Smooth muscle cell (in vitro differentiated cells): ENCODE data around the gene FNBP1. TPM values are rescaled to one million over a fixed set of nuclear protein-coding genes. Genes with fewer than 3 reads are reported as not detected.
"Not testable (repeated sequence)": the region's sequence is repeated elsewhere in the genome, so short reads cannot be mapped to it uniquely, and the experiment has no call there.

Experiments
- DNase-seq: peaks from one replicate; lab custom pipeline; 2025; ENCODE audit not compliant: unreplicated experiment; lab: John Stamatoyannopoulos, UW
- H2AFZ ChIP-seq: fragments of 200-600 bp; sonication (generic); 2 replicates; pipeline ENCODE4 v1.6.0; 2016; ENCODE audit warnings: antibody characterized with exemption, low read depth, mild to moderate bottlenecking
- H3F3A ChIP-seq: fragments of 200-600 bp; sonication (generic); 2 replicates; pipeline ENCODE4 v1.6.0; 2017; ENCODE audit warnings: antibody characterized with exemption, low read depth
- H3K27ac ChIP-seq: fragments of 200-600 bp; sonication (generic); 2 replicates; pipeline ENCODE4 v1.5.1; 2016; ENCODE audit warnings: low read depth, mild to moderate bottlenecking
- H3K27me3 ChIP-seq: fragments of 200-600 bp; sonication (generic); 2 replicates; pipeline ENCODE4 v1.6.1; 2016; ENCODE audit warnings: low read depth, mild to moderate bottlenecking
- H3K36me3 ChIP-seq: fragments of 200-600 bp; sonication (generic); 2 replicates; pipeline ENCODE4 v1.5.1; 2016; ENCODE audit warnings: low read depth
- H3K4me1 ChIP-seq: fragments of 200-600 bp; sonication (generic); 2 replicates; pipeline ENCODE4 v1.5.1; 2016; ENCODE audit warnings: low read depth
- H3K4me2 ChIP-seq: fragments of 200-600 bp; sonication (generic); 2 replicates; pipeline ENCODE4 v1.6.0; 2016; ENCODE audit warnings: mild to moderate bottlenecking
- H3K4me3 ChIP-seq: fragments of 200-600 bp; sonication (generic); 2 replicates; pipeline ENCODE4 v1.5.1; 2016; ENCODE audit warnings: mild to moderate bottlenecking
- H3K79me2 ChIP-seq: fragments of 200-600 bp; sonication (generic); 2 replicates; pipeline ENCODE4 v1.6.0; 2016; ENCODE audit warnings: low read depth, mild to moderate bottlenecking
- H3K9ac ChIP-seq: fragments of 200-600 bp; sonication (generic); 2 replicates; pipeline ENCODE4 v1.6.0; 2016; ENCODE audit warnings: low read depth
- H3K9me3 ChIP-seq: fragments of 200-600 bp; sonication (generic); replicated peaks from 2 replicates; pipeline ENCODE4 v1.5.1; 2016; ENCODE audit warnings: low read depth
- H4K20me1 ChIP-seq: fragments of 200-600 bp; sonication (generic); 2 replicates; pipeline ENCODE4 v1.6.0; 2016; ENCODE audit warnings: low read depth
- WGBS: methylation state at CpG from one replicate; pipeline ENCODE4 v1.1.7; 2016; ENCODE audit warnings: low lambda C conversion rate; 5-methylcytosine and 5-hydroxymethylcytosine counted together
- polyA plus RNA-seq: library from polyadenylated mRNA; unstranded; fragments of >200 nt; fragmentation: Nextera tagmentation; extraction: Ambion mirVana; gene quantifications from 2 replicates; pipeline ENCODE4 v1.2.1, GENCODE V29; 2016
- total RNA-seq: library from RNA; depleted of rRNA; stranded (reverse); fragments of >200 nt; gene quantifications from 2 replicates; pipeline ENCODE4 v1.2.3, GENCODE V29; 2014
- TF ChIP-seq, protein P1 (sequence below): fragments of 200-600 bp; sonication (generic); IDR thresholded peaks from 2 replicates; pipeline ENCODE4 v1.5.1; 2017; ENCODE audit warnings: borderline replicate concordance, mild to moderate bottlenecking, antibody characterized with exemption; ENCODE audit not compliant: insufficient read depth, poor library complexity, severe bottlenecking

Gene FNBP1
- total and polyA plus RNA-seq, 2 experiments from 2014 or later: 17.1 to 17.2 TPM

GRCh38 chr9:129994882-129995281 is 48.1 kb downstream of the FNBP1 start:
- Histone ChIP-seq H3K9me3 (no peaks in the 10 kb centered on the region), H3K4me3 (no peak overlapping the region), H3K27me3 (no peaks in the 10 kb centered on the region), H3K36me3 (no peaks in the 10 kb centered on the region), H3K79me2 (peaks cover 28% of the 10 kb centered on the region), H3F3A (peaks cover 32% of the 10 kb centered on the region), H2AFZ (no peak overlapping the region), H4K20me1 (no peaks in the 10 kb centered on the region), H3K27ac (peak overlapping the region; percentile 93), H3K9ac (no peak overlapping the region), H3K4me1 (peaks cover 3% of the 10 kb centered on the region), H3K4me2 (no peak overlapping the region)
- DNase-seq: no peak
- TF ChIP-seq, protein P1, sequence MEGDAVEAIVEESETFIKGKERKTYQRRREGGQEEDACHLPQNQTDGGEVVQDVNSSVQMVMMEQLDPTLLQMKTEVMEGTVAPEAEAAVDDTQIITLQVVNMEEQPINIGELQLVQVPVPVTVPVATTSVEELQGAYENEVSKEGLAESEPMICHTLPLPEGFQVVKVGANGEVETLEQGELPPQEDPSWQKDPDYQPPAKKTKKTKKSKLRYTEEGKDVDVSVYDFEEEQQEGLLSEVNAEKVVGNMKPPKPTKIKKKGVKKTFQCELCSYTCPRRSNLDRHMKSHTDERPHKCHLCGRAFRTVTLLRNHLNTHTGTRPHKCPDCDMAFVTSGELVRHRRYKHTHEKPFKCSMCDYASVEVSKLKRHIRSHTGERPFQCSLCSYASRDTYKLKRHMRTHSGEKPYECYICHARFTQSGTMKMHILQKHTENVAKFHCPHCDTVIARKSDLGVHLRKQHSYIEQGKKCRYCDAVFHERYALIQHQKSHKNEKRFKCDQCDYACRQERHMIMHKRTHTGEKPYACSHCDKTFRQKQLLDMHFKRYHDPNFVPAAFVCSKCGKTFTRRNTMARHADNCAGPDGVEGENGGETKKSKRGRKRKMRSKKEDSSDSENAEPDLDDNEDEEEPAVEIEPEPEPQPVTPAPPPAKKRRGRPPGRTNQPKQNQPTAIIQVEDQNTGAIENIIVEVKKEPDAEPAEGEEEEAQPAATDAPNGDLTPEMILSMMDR: no peak
- WGBS: 90% methylated on average over 3 of the region's 3 CpGs

DNA sequence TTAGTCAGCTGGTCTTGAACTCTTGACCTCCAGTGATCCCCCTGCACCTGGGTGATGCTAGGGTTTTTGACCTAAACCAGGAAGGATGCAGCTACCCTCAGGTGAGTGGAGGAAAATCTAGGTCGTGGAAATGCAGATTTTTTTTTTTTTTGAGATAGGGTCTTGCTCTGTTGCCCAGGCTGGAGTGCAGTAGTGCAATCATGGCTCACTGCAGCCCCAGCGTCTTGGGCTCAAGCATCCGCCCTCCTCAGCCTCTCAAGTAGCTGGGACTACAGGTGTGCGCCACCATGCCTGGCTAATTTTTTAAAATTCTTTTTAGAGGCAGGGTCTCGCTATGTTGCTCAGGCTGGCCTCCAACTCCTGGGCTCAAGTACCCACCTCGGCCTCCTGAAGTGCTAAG is 51.9 kb downstream of the FNBP1 start:
- not testable (repeated sequence) for H3K4me2 ChIP-seq, DNase-seq, H3K27me3 ChIP-seq, H3K36me3 ChIP-seq, H3K4me3 ChIP-seq, H2AFZ ChIP-seq, H3K9me3 ChIP-seq, H4K20me1 ChIP-seq, H3K4me1 ChIP-seq, H3K9ac ChIP-seq
- Histone ChIP-seq H3K79me2 (peaks cover 32% of the 10 kb centered on the region), H3K27ac (peak overlapping the region; percentile 93), H3F3A (peaks cover 36% of the 10 kb centered on the region)
- WGBS: 98% methylated on average over 6 of the region's 6 CpGs

DNA sequence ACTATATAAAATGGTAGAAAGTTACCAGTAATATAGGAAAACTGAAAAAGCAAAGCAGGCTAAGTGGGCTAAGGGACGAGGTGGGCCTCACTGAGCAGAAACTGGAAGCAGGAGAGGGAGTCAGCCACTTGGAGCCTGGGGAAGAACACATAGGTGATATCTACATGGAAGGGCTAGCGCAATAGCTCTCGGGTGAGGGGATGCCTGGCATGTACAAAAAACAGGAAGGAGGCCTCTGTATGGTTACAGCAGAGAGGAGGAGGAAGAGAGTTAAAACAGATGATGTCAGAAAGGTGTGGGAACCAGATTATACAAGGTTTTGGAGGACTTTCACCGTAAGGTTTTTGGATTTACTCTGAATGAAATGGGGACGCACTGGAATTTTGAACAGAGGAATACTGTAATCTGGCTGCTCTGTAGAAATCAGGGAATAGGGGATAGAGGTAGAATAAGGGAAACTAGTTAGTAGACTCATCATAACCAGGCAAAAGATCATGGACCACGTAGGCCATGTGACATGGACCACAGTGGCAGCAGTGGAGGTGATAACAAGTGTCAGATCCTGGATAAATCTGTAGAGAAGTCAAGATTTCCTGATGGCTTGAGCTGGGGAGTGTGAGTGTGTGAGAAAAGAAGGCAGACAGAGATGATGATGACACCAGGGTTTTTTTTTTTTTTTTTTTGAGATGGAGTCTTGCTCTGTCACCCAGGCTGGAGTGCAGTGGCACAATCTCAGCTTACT is 52.5 kb downstream of the FNBP1 start:
- Histone ChIP-seq H3F3A (peaks cover 32% of the 10 kb centered on the region), H3K36me3 (no peaks in the 10 kb centered on the region), H2AFZ (no peak overlapping the region), H3K27me3 (no peaks in the 10 kb centered on the region), H3K27ac (peak overlapping the region; percentile 93), H3K79me2 (peaks cover 37% of the 10 kb centered on the region), H4K20me1 (no peaks in the 10 kb centered on the region), H3K4me3 (no peak overlapping the region), H3K9ac (peak overlapping the region; percentile 14), H3K4me1 (no peaks in the 10 kb centered on the region), H3K4me2 (peak overlapping the region; percentile 19), H3K9me3 (no peaks in the 10 kb centered on the region)
- no peak for DNase-seq
- TF ChIP-seq, protein P1: no peak
- WGBS: 60% methylated on average over 6 of the region's 6 CpGs

DNA sequence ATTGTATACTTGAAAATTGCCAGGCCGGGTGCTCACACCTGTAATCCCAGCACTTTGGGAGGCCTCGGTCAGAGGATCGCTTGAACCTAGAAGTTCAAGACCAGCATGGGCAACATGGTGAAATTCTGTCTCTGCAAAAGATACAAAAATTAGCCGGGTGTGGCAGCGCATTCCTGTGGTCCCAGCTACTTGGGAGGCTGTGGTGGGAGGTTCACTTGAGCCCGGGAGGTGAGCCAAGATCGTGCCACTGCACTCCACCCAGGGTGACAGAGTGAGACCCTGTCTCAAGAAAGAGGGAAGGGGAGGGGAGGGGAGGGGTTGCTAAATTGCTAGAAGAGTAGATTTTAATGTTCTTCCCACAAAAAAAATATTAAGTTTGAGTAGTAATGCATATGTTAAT is 53.2 kb downstream of the FNBP1 start:
- H2AFZ ChIP-seq: no peak overlapping the region
- peaks cover 32% of the 10 kb centered on the region for H3F3A ChIP-seq
- H3K9me3 ChIP-seq: no peaks in the 10 kb centered on the region
- peak overlapping the region; percentile 36 for H3K27ac ChIP-seq
- peaks cover 44% of the 10 kb centered on the region for H3K79me2 ChIP-seq
- H3K4me1 ChIP-seq: no peaks in the 10 kb centered on the region
- no peak overlapping the region for H3K9ac ChIP-seq
- H3K27me3 ChIP-seq: no peaks in the 10 kb centered on the region
- H3K4me3 ChIP-seq: no peak overlapping the region
- H3K4me2 ChIP-seq: no peak overlapping the region
- H3K36me3 ChIP-seq: no peaks in the 10 kb centered on the region
- TF ChIP-seq, protein P1: no peak
- 55% methylated on average over 7 of the region's 7 CpGs for WGBS
- DNase-seq: no peak
- no peaks in the 10 kb centered on the region for H4K20me1 ChIP-seq
